Skin of body (tissue), 2 donors: ENCODE measurements around the gene GPC6. TPM values are rescaled to one million over a fixed set of nuclear protein-coding genes. Genes with fewer than 3 reads are reported as not detected.

Experiments
- DNase-seq: peaks from one replicate; lab custom pipeline; 2025; lab: John Stamatoyannopoulos, UW
- total RNA-seq: library from RNA; depleted of rRNA; stranded (reverse); fragments of >200 nt; gene quantifications from one replicate; pipeline ENCODE4 v1.2.3, GENCODE V29; 2014

GPC6 gene
- total RNA-seq, 1 donor from 2014 or later: 10.9 TPM

- DNase-seq: no peak
Observed at GRCh38 chr13:94028650-94029049, 802.0 kb downstream of the GPC6 start.

GRCh38 chr13:94030415-94031119, 804.0 kb downstream of the GPC6 start:
- no peak for DNase-seq

GRCh38 chr13:94031609-94032008, 805.0 kb downstream of the GPC6 start:
- DNase-seq: no peak

GRCh38 chr13:94033098-94033497, 806.5 kb downstream of the GPC6 start:
- no peak for DNase-seq

GRCh38 chr13:94033830-94034642, 807.4 kb downstream of the GPC6 start:
- no peak for DNase-seq

GRCh38 chr13:94050039-94050438, 823.4 kb downstream of the GPC6 start:
- DNase-seq: no peak

GRCh38 chr13:94050686-94051085, 824.1 kb downstream of the GPC6 start:
- DNase-seq: no peak

GRCh38 chr13:94053986-94054593, 827.5 kb downstream of the GPC6 start:
- no peak for DNase-seq

- no peak for DNase-seq
Observed at GRCh38 chr13:94056362-94056990, 829.9 kb downstream of the GPC6 start.

- DNase-seq: no peak
Observed at GRCh38 chr13:94057618-94058186, 831.1 kb downstream of the GPC6 start.

GRCh38 chr13:94058821-94059360, 832.3 kb downstream of the GPC6 start:
- no peak for DNase-seq

- no peak for DNase-seq
Observed at GRCh38 chr13:94061301-94061700, 834.7 kb downstream of the GPC6 start.

GRCh38 chr13:94063096-94063495, 836.5 kb downstream of the GPC6 start:
- DNase-seq: peak; percentile 95

GRCh38 chr13:94063848-94064247, 837.2 kb downstream of the GPC6 start:
- DNase-seq: no peak

- no peak for DNase-seq
Observed at GRCh38 chr13:94065741-94066140, 839.1 kb downstream of the GPC6 start.

- DNase-seq: no peak
Observed at GRCh38 chr13:94073007-94073744, 846.6 kb downstream of the GPC6 start.

GRCh38 chr13:94079876-94080275, 853.3 kb downstream of the GPC6 start:
- peak; percentile 82 for DNase-seq

- DNase-seq: no peak
Observed at GRCh38 chr13:94080527-94080926, 853.9 kb downstream of the GPC6 start.

GRCh38 chr13:94087100-94087499, 860.5 kb downstream of the GPC6 start:
- DNase-seq: no peak

- DNase-seq: no peak
Observed at GRCh38 chr13:94088742-94089141, 862.1 kb downstream of the GPC6 start.
